ENCODE measurements around the gene CDCP2. TPM values are rescaled to one million over a fixed set of nuclear protein-coding genes. Genes with fewer than 3 reads are reported as not detected.
A peak's percentile ranks its signal among the peaks of the same experiment; 100 is the strongest.
"Not testable (repeated sequence)": the region's sequence is repeated elsewhere in the genome, so short reads cannot be mapped to it uniquely, and the experiment has no call there.

The CDCP2 gene
- total RNA-seq, 1 experiment from 2014 or later = not detected

GRCh38 chr1:54168206-54168965, 15.6 kb upstream of the CDCP2 start:
- no peak for DNase-seq (ENCODE audit: low read depth)

GRCh38 chr1:54167422-54168139, 14.8 kb upstream of the CDCP2 start:
- DNase-seq (ENCODE audit: low read depth) = peak; percentile 80

- not testable (repeated sequence) for DNase-seq (ENCODE audit: low read depth)
Observed at GRCh38 chr1:54166357-54166756, 13.6 kb upstream of the CDCP2 start.

- DNase-seq (ENCODE audit: low read depth) = no peak
Observed at GRCh38 chr1:54165146-54165545, 12.3 kb upstream of the CDCP2 start.

GRCh38 chr1:54163573-54163972, 10.8 kb upstream of the CDCP2 start:
- DNase-seq (ENCODE audit: low read depth) = no peak

- no peak for DNase-seq (ENCODE audit: low read depth)
Observed at GRCh38 chr1:54163051-54163450, 10.3 kb upstream of the CDCP2 start.

- no peak for DNase-seq (ENCODE audit: low read depth)
Observed at GRCh38 chr1:54161495-54162168, 8.8 kb upstream of the CDCP2 start.

GRCh38 chr1:54160351-54160750, 7.6 kb upstream of the CDCP2 start:
- no peak for DNase-seq (ENCODE audit: low read depth)

- no peak for DNase-seq (ENCODE audit: low read depth)
Observed at GRCh38 chr1:54159733-54160316, 7.0 kb upstream of the CDCP2 start.

GRCh38 chr1:54158071-54158470, 5.3 kb upstream of the CDCP2 start:
- DNase-seq (ENCODE audit: low read depth) = peak; percentile 47

GRCh38 chr1:54157401-54157800, 4.6 kb upstream of the CDCP2 start:
- DNase-seq (ENCODE audit: low read depth) = no peak

- DNase-seq (ENCODE audit: low read depth) = no peak
Observed at GRCh38 chr1:54156986-54157385, 4.2 kb upstream of the CDCP2 start.

- DNase-seq (ENCODE audit: low read depth) = no peak
Observed at GRCh38 chr1:54156201-54156600, 3.4 kb upstream of the CDCP2 start.

- DNase-seq (ENCODE audit: low read depth) = peak; percentile 42
Observed at GRCh38 chr1:54153535-54154439, 987 bp upstream of the CDCP2 start.

- no peak for DNase-seq (ENCODE audit: low read depth)
Observed at GRCh38 chr1:54151013-54151412, 1.8 kb downstream of the CDCP2 start.

GRCh38 chr1:54149734-54150133, 3.1 kb downstream of the CDCP2 start:
- no peak for DNase-seq (ENCODE audit: low read depth)

GRCh38 chr1:54144366-54144765, 8.4 kb downstream of the CDCP2 start:
- no peak for DNase-seq (ENCODE audit: low read depth)

- no peak for DNase-seq (ENCODE audit: low read depth)
Observed at GRCh38 chr1:54142146-54142900, 10.5 kb downstream of the CDCP2 start.

GRCh38 chr1:54139711-54140110, 13.1 kb downstream of the CDCP2 start:
- no peak for DNase-seq (ENCODE audit: low read depth)

- no peak for DNase-seq (ENCODE audit: low read depth)
Observed at GRCh38 chr1:54138994-54139393, 13.8 kb downstream of the CDCP2 start.
